Fibroblast of upper back skin (primary cell): ENCODE measurements around the gene SMYD5.

Source experiments
- DNase-seq: peaks from one replicate; pipeline ENCODE4 v3.0.0-alpha.2; 2013

SMYD5 gene

GRCh38 chr2:73208258-73208657, 5.8 kb upstream of the SMYD5 start:
- DNase-seq: no peak

- DNase-seq: no peak
Measured at GRCh38 chr2:73210019-73210418, 4.0 kb upstream of the SMYD5 start.

- no peak for DNase-seq
Measured at GRCh38 chr2:73210696-73211095, 3.3 kb upstream of the SMYD5 start.

- DNase-seq: no peak
Measured at GRCh38 chr2:73212098-73212447, 2.0 kb upstream of the SMYD5 start.

GRCh38 chr2:73212448-73213176, 1.4 kb upstream of the SMYD5 start:
- peak; percentile 83 for DNase-seq

GRCh38 chr2:73215254-73215653, 1.2 kb downstream of the SMYD5 start:
- no peak for DNase-seq

GRCh38 chr2:73217160-73217559, 3.1 kb downstream of the SMYD5 start:
- no peak for DNase-seq

GRCh38 chr2:73217826-73218225, 3.8 kb downstream of the SMYD5 start:
- DNase-seq: no peak

- DNase-seq: no peak
Measured at GRCh38 chr2:73218298-73218697, 4.3 kb downstream of the SMYD5 start.

- DNase-seq: no peak
Measured at GRCh38 chr2:73223821-73224220, 9.8 kb downstream of the SMYD5 start.

- DNase-seq: no peak
Measured at GRCh38 chr2:73225513-73226360, 11.7 kb downstream of the SMYD5 start.

- DNase-seq: no peak
Measured at GRCh38 chr2:73227086-73227485, 13.0 kb downstream of the SMYD5 start.

- DNase-seq: no peak
Measured at GRCh38 chr2:73228631-73229030, 14.6 kb downstream of the SMYD5 start.

GRCh38 chr2:73232403-73233153, 18.5 kb downstream of the SMYD5 start:
- no peak for DNase-seq

GRCh38 chr2:73233154-73233931, 19.3 kb downstream of the SMYD5 start, which contains the start of gene PRADC1:
PRADC1 (minus strand) TSS chr2:73233239; CDS start chr2:73233160, 79 bp downstream.
- DNase-seq: peak; percentile 100

- peak; percentile 90 for DNase-seq
Measured at GRCh38 chr2:73233932-73234832, 20.1 kb downstream of the SMYD5 start, which contains the start of gene CCT7. CCT7 (plus strand) TSS chr2:73234308; CDS start chr2:73234379, 71 bp downstream.

GRCh38 chr2:73235315-73236028, 21.4 kb downstream of the SMYD5 start:
- no peak for DNase-seq

GRCh38 chr2:73237168-73237567, 23.1 kb downstream of the SMYD5 start:
- no peak for DNase-seq

- no peak for DNase-seq
Measured at GRCh38 chr2:73238149-73238548, 24.1 kb downstream of the SMYD5 start.

GRCh38 chr2:73238976-73239375, 24.9 kb downstream of the SMYD5 start:
- no peak for DNase-seq

- peak; percentile 41 for DNase-seq
Measured at GRCh38 chr2:73239776-73240175, 25.7 kb downstream of the SMYD5 start.
